ENCODE data around the gene ADCY3.

Gene ADCY3

DNA sequence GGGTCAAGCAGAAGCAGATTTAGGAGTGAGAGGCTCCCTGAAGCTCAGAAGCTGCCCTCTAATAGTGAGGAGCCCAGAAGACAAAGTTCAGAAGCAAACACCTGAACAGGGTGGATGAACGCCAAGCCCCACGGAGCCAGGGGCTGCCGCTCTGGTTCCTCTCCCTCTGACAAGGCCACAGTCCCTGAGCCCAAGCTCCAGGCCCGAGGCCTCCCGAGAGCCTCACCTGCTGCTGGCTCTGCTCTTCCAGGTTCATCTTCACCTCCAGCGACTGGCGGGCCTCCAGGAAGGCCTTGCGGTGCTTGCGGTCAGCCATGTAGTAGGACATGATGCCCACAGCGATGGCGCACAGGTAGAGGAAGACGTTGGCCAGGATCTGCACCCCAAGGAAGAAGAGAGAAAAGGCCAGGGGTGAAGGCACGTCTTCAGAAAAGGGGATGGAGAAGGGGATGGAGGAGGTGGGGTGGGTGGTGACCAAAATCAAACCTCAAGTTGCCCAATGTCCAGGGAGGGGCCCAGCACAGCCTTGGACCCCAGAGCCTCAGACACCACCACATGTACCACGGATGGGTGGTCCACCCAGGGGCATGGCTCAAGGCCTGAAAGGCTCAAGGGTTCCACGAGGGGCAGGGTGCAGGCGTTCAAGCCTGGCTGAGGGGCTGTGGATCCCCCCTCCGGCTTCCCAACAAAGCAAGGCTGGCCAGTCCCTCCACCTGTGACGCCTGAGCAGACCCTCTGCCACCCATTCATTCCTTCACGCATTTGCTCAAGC is 47.5 kb downstream of the ADCY3 start:
- DNase-seq = no peak

- no peak for DNase-seq
Observed at GRCh38 chr2:24871852-24872333, 48.1 kb downstream of the ADCY3 start.

GRCh38 chr2:24870891-24871705 is 48.9 kb downstream of the ADCY3 start:
- no peak for DNase-seq

DNA sequence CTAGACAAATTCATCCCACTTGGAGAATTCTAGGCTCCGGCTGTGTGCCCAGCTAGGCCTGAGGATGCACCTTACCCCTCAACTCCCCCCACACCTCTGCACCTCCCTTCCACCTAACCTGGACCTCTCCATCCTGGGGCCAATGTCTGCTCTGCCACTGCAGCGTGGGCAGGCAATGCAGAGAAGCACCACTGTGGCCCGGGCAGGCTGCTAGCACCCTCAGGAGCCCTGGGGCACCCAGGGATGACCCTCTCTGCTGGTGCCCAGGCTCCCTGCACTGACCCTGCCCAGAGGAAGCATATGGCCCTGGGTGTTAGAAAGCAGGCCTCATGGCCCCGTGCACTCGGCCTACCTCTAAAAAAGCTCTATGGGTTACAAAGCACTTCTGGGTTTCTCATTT is 49.6 kb downstream of the ADCY3 start:
- DNase-seq = no peak

DNA sequence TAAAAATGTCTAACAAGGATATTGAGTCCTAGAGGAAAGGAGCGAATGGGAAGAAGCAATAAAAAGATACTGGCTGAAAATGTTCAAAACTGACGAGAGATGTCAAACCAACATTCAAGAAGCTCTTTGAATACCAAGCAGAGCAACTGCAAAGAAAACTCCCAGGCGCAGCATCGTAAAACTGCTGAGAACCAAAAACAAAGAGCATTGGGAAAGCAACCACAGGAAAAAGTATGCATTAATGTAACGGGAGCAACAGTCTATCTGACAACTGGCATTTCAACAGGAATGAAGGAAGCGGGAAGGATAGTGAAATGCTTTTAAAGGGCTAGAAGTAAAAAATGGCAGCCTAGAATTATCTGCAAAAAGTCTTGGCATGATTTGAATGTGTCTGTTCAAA is 53.1 kb downstream of the ADCY3 start:
- no peak for DNase-seq

DNA sequence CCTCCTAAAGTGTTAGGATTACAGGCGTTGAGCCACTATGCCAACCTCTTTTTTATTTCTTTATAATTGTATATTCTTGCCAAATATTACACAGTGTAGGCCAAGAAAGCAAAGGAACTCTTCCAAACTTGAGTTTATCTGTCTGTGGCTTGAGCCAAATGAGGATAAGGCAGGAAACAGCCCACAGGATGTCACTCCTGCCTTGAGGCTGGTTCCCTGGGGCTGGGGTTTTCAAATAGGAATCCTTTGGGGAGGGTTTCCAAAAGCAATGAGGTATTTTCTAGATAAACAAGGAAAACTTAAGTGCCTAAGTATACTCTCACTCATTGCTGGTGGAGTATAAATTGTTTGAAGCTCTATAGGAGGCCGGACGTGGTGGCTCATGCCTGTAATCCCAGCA is 56.4 kb downstream of the ADCY3 start:
- DNase-seq = no peak

- DNase-seq = no peak
Observed at GRCh38 chr2:24861500-24861899, 58.5 kb downstream of the ADCY3 start.

DNA sequence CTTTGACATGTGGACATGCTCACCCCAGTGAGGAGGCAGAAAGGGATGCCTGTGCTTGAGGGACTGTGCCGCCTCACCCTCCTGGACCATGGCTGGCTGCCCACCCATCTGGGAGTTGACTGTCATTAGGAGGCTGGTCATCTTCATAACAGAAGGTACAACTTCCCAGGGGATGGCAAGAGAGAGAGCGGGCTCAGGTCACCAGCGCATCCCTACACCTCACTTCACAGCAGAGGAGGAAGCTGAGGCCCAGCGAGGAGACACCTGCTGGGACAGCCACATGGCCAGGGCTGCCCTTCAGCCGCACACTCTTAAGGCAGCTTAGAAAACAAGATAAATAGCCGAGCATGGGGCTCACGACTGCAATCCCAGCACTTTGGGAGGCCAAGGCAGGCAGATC is 59.4 kb downstream of the ADCY3 start:
- no peak for DNase-seq

- DNase-seq = no peak
Observed at GRCh38 chr2:24859968-24860600, 60.0 kb downstream of the ADCY3 start.

DNA sequence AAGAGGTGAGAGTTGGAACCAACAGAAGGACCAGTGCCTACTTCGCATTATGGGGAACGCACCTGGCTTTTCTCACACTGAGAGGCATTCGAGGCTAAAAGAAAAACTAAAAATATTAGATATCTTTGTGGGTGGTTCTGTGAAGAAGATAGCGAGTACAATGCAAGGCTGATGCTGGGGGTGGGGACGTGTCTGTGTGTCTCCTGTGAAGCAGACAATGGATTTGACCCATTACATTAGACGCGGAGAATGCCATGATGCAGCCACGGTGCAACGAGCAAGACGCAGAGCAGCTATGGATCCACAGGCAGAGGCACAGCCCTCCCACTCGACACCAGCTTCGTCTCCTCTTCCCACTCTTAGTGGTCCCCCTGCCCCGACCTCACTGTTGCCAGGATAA is 61.0 kb downstream of the ADCY3 start:
- no peak for DNase-seq

DNA sequence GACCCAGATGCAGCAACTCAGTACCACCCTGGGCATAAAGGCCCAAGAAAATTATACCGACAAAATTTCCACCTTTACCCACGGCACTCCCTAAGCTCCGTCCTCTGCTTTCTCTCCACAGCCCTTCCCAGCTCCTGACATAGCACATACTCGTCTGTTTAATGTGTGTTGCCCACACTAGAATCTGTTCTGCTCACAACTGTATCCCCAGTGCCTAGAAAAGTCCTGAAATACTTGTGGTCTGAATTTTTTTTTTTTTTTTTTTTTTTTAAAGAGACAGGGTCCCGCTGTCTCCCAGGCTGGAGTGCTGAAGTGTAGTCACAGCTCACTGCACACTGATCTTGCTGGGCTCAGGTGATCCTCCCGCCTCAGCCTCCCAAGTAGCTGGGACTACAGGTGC is 62.3 kb downstream of the ADCY3 start:
- DNase-seq = no peak

DNA sequence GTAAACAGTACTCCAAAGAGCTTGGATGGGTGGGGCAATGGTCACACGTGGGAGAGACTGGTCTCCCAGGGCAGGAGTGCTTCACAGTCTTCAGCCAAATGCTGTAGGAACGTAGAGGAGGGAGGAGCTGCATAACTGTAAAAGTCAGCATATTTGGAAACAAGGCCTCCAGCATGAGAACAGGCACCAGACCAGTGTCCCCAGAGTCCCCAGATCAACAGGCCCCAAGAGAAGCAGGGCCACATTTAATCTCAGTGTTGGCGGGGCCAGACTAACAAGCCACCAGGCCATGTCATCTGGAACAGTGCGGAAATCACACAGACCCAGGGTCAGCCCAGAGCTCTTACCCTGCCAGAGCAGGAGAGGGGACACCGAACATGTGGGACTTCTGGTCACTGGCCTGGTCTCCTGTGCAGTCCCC is 63.2 kb downstream of the ADCY3 start:
- no peak for DNase-seq

DNA sequence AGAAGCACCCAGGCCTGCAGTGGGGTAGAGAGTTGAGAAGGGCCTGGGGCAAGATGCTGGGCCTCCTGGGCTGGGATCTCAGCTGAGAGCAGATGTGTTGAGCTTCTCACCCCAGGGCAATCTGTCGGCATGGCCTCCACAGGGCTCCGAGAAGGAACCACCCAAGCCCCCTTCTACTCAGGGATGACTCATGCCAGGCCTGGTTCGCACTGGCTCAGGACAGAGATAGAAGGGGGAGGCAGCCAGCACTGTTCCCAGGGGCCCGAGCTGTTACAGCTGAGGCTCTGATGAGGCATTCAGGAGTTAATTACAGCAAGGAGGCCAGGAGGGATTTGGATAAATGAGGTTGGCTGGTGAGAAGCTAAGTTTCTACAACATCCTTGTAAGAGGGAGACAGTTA is 64.3 kb downstream of the ADCY3 start:
- no peak for DNase-seq

GRCh38 chr2:24855022-24855622 is 64.9 kb downstream of the ADCY3 start:
- DNase-seq = no peak

- no peak for DNase-seq
Observed at GRCh38 chr2:24853996-24854395, 66.0 kb downstream of the ADCY3 start.

DNA sequence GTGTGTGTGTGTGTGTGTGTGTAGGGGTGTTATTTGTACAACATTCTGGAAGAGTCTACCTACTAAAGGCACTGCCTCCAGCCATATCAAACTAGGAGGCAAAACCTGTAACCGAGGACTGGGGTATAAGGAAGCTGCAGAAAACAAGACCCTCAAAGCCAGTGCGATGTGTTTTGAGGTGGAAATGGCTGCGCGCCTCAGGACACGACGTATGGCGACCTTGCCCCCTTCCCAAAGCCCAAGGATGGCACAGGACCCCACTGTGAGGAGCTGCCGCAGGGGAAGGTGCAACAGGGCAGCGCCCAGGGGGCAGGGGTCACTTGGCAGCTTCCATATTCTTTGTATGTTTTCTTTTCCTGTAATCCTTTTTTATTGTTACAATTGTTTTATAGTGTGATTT is 67.0 kb downstream of the ADCY3 start:
- DNase-seq = no peak

GRCh38 chr2:24852431-24853020 is 67.5 kb downstream of the ADCY3 start:
- DNase-seq = no peak

DNA sequence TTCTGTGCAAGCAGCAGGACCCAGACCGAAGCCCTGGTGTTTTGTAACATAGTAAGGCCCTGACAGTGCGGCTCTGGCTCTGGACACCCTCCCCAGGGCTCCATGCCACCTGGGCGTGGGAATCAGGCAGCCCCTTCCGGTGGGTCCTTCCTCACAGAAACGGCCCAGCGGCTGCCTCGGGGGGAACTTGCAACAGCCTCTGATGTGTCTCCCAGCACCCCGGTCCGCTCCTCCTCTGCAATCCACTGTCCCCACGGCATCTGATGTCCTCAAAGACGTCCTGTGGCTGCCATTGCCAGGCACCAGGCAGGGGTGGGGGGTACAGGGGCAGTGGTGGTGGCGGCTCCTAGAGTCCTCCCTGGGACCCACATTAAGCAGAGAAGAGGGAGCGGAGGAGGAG is 68.0 kb downstream of the ADCY3 start:
- DNase-seq = no peak

- no peak for DNase-seq
Observed at GRCh38 chr2:24850944-24851343, 69.1 kb downstream of the ADCY3 start.

DNA sequence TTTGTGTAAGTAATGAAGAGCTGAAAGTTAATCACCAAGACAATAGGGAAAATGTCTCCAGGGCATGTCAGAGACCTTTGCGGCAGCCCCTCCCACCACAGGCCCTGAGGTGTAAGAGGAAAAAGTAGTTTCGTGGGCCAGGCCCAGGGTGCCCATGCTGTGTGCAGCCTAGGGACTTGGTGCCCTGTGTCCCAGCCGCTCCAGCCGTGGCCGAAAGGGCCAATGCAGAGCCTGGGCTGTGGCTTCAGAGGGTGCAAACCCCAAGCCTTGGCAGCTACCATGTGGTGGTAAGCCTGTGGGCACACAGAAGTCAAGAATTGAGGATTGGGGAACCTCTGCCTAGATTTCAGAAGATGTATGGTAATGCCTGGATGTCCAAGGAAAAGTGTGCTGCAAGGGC is 74.3 kb downstream of the ADCY3 start:
- DNase-seq = no peak

DNA sequence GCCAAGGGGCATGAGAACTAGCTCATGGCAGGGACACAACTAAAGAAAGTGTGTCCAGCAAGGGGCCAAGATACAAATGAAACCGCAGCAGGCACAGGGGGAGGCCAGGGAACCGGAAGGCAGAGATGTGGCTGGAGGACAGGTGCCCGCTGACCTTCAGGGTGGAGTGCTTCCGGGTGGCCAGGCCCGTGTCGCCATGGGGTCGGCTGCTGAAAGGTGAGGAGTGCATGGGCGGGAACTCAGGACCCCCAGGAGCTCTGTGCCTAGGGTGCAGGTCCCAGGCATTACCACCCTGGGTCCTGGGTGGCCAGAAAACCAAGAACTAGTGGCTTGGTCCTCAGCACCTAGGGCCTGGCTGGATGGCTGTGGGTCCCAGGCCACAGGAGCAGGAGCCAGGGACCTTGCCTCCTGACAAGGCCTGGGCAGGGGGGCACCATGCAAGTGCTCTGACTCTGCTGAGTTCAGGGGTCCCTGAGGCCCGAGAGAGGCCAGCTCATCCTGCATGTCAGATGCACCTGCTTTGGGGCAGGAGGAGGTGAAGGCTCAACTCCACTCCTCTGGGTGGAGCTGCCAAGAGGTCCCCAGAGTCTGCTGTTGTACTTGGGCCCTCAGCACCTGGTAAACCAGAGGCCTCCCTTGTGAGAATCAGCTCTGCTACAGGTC is 75.9 kb downstream of the ADCY3 start:
- DNase-seq = no peak

DNA sequence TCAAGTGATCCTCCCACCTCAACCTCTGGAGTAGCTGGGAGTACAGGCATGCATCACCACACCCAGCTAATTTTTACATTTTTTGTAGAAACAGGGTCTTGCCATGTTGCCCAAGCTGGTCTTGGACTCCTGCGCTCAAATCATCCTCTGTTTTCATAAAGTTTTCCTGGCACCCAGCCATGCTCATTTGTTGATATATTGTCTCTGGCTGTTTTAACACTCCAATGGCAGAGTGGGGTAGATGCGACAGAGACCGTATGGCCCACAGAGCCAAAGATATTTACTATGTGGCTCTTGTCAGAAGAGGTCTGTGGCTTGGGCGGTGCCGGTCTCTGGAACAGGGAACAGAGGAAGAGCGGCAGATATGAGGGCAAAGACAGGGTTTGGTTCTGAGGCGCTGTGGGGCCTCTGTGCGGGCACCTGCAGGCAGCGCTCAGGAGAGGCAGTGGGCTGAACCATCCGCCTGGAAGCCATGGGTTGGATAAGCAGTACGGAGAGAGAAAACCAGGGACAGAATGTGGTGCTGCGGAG is 76.6 kb downstream of the ADCY3 start:
- no peak for DNase-seq
